NCI-H128 (cell line): Measurements from ENCODE around the gene PORCN.
"Not testable (repeated sequence)": the region's sequence is repeated elsewhere in the genome, so short reads cannot be mapped to it uniquely, and the experiment has no call there.

Experiments used
- DNase-seq: peaks from one replicate; lab custom pipeline; 2025; ENCODE audit not compliant: unreplicated experiment; lab: John Stamatoyannopoulos, UW

PORCN gene

GRCh38 chrX:48509619-48510018 is 827 bp downstream of the PORCN start:
- DNase-seq = no peak

GRCh38 chrX:48511560-48511959 is 2.8 kb downstream of the PORCN start:
- no peak for DNase-seq

GRCh38 chrX:48512371-48512935 is 3.7 kb downstream of the PORCN start:
- no peak for DNase-seq

GRCh38 chrX:48513670-48514069 is 4.9 kb downstream of the PORCN start:
- DNase-seq = no peak

- no peak for DNase-seq
Measured at GRCh38 chrX:48514126-48514806, 5.5 kb downstream of the PORCN start.

GRCh38 chrX:48514868-48515460 is 6.2 kb downstream of the PORCN start:
- no peak for DNase-seq

- DNase-seq = no peak
Measured at GRCh38 chrX:48515842-48516241, 7.0 kb downstream of the PORCN start.

GRCh38 chrX:48516285-48516684 is 7.5 kb downstream of the PORCN start:
- no peak for DNase-seq

- DNase-seq = no peak
Measured at GRCh38 chrX:48516987-48517386, 8.2 kb downstream of the PORCN start.

- not testable (repeated sequence) for DNase-seq
Measured at GRCh38 chrX:48519481-48519880, 10.7 kb downstream of the PORCN start.

GRCh38 chrX:48520455-48520854 is 11.7 kb downstream of the PORCN start:
- no peak for DNase-seq

GRCh38 chrX:48520976-48521352 is 12.2 kb downstream of the PORCN start:
- no peak for DNase-seq

GRCh38 chrX:48521353-48522243 is 12.8 kb downstream of the PORCN start, which contains the start of gene EBP:
Gene EBP, plus strand, starts transcription at chrX:48521808. Its CDS starts 1,964 bp downstream, at chrX:48523772.
- DNase-seq = peak; percentile 95

GRCh38 chrX:48522291-48522690 is 13.5 kb downstream of the PORCN start:
- DNase-seq = no peak

- DNase-seq = no peak
Measured at GRCh38 chrX:48523682-48524081, 14.9 kb downstream of the PORCN start.

- DNase-seq = not testable (repeated sequence)
Measured at GRCh38 chrX:48525853-48526252, 17.1 kb downstream of the PORCN start.

GRCh38 chrX:48530736-48531135 is 21.9 kb downstream of the PORCN start:
- DNase-seq = no peak

GRCh38 chrX:48531358-48531959 is 22.7 kb downstream of the PORCN start:
- DNase-seq = no peak

- no peak for DNase-seq
Measured at GRCh38 chrX:48532161-48532560, 23.4 kb downstream of the PORCN start.

- no peak for DNase-seq
Measured at GRCh38 chrX:48533165-48533564, 24.4 kb downstream of the PORCN start.
